K562 (cell line): Measurements from ENCODE around the gene SHROOM3. TPM values are rescaled to one million over a fixed set of nuclear protein-coding genes. Genes with fewer than 3 reads are reported as not detected.

ENCODE experiments used
- ATAC-seq: fragments of 200-7000 bp; cut with Tn5 transposase; 3 replicates; pipeline ENCODE4 v1.9.1; 2020; ENCODE audit warnings: moderate library complexity
- BruUV-seq: library from RNA; stranded (reverse); fragments of 400-500 nt; replicated peaks from 2 replicates; lab custom pipeline; 2021; lab: Mats Ljungman, UMichigan
- CTCF ChIA-PET: fragments of 300-600 bp; formaldehyde crosslinking; extraction: SDS; loops from one replicate; lab custom pipeline; 2021; ENCODE audit warnings: low intra/inter-chr PET ratio; lab: Yijun Ruan, JAX
- POLR2A ChIA-PET: fragments of 300-600, 350-650 bp; sonication (Branson Sonifier 250); formaldehyde crosslinking; extraction: SDS; loops from one replicate; lab custom pipeline; 2021; ENCODE audit warnings: antibody characterized with exemption, inconsistent platforms; lab: Yijun Ruan, JAX
- DNase-seq, 4 experiments: peaks; one replicate each; pipeline versions ENCODE4 v3.0.0 to v3.0.0-alpha.2; 2011 to 2018; ENCODE audit warnings: low spot score in 3 of 4, mixed read lengths in 3 of 4; ENCODE audit errors: extremely low read depth in 1 of 4
- FAIRE-seq: peaks from 2 replicates; lab custom pipeline; 2011; peaks lifted over from hg19 to GRCh38; lab: Jason Lieb, UNC
- H2AFZ ChIP-seq: 2 replicates; pipeline ENCODE4 v1.6.0; 2011; ENCODE audit warnings: low read depth, low read length, control low read depth, inconsistent platforms
- H3K27ac ChIP-seq: fragments of 200-600 bp; 3 replicates; pipeline ENCODE4 v1.8.0; 2011; ENCODE audit warnings: low read depth, mild to moderate bottlenecking, control low read depth, inconsistent platforms, low read length, moderate library complexity, mixed read lengths; ENCODE audit errors: extremely low read depth
- H3K27me3 ChIP-seq, 2 experiments: fragments of 300-600 bp in 1 of 2; 2 replicates in 1 of 2; 3 replicates in 1 of 2; pipeline versions ENCODE4 v1.6.0 to v1.8.0; 2011; ENCODE audit warnings: inconsistent platforms in 2 of 2, low read length in 2 of 2, mild to moderate bottlenecking in 1 of 2, mixed read lengths in 1 of 2, moderate library complexity in 1 of 2; ENCODE audit not compliant: control insufficient read depth in 2 of 2, insufficient read depth in 2 of 2
- H3K36me3 ChIP-seq: fragments of 300-600 bp; 3 replicates; pipeline ENCODE4 v1.8.0; 2011; ENCODE audit warnings: mild to moderate bottlenecking, low read length, inconsistent platforms; ENCODE audit not compliant: control insufficient read depth, insufficient read depth
- H3K4me1 ChIP-seq, 2 experiments: fragments of 200-600 bp in 1 of 2; replicated peaks in 1 of 2; 2 replicates in 1 of 2; 3 replicates in 1 of 2; pipeline versions ENCODE4 v1.5.1 to v1.8.0; 2011; ENCODE audit warnings: inconsistent platforms in 2 of 2, low read length in 2 of 2, mild to moderate bottlenecking in 1 of 2, mixed read lengths in 1 of 2, moderate library complexity in 1 of 2; ENCODE audit not compliant: control insufficient read depth in 2 of 2, insufficient read depth in 2 of 2
- H3K4me2 ChIP-seq: 2 replicates; pipeline ENCODE4 v1.6.1; 2011; ENCODE audit warnings: low read length, control low read depth, inconsistent platforms, mixed read lengths; ENCODE audit not compliant: insufficient read depth
- H3K4me3 ChIP-seq: fragments of 200-600 bp; sonication (generic), shearing (Covaris generic); 2 replicates; pipeline ENCODE4 v1.5.1; 2016; ENCODE audit warnings: control low read depth, inconsistent platforms
- H3K79me2 ChIP-seq: fragments of 200-600 bp; 3 replicates; pipeline ENCODE4 v1.8.0; 2011; ENCODE audit warnings: low read length, inconsistent platforms; ENCODE audit not compliant: control insufficient read depth, insufficient read depth
- H3K9ac ChIP-seq, 2 experiments: 2 replicates each; pipeline versions ENCODE4 v1.6.0 to v1.6.1; 2011; ENCODE audit warnings: low read depth in 2 of 2, low read length in 2 of 2, control low read depth in 1 of 2, inconsistent platforms in 1 of 2, mild to moderate bottlenecking in 1 of 2, mixed read lengths in 1 of 2; ENCODE audit not compliant: insufficient read depth in 1 of 2
- H3K9me1 ChIP-seq: one replicate; pipeline ENCODE4 v1.6.0; 2011; ENCODE audit warnings: inconsistent platforms, mild to moderate bottlenecking, low read length, moderate library complexity; ENCODE audit not compliant: control insufficient read depth, insufficient read depth
- H3K9me3 ChIP-seq: replicated peaks from 2 replicates; pipeline ENCODE4 v1.5.1; 2011; ENCODE audit warnings: low read depth, low read length, inconsistent platforms; ENCODE audit not compliant: control insufficient read depth, insufficient read depth
- H4K20me1 ChIP-seq: replicated peaks from 2 replicates; pipeline ENCODE4 v1.6.1; 2011; ENCODE audit warnings: low read length, inconsistent platforms, mixed read lengths; ENCODE audit not compliant: control insufficient read depth, insufficient read depth
- BRD4 ChIP-seq: fragments of 200-600 bp; sonication (generic); IDR thresholded peaks from 2 replicates; pipeline ENCODE4 v1.6.1; 2017; ENCODE audit warnings: inconsistent platforms
- CSDE1 ChIP-seq, 2 experiments: fragments of 450-650 bp; IDR thresholded peaks; 2 replicates each; pipeline ENCODE4 v1.6.1; 2016; ENCODE audit warnings: mild to moderate bottlenecking in 1 of 2
- ERF ChIP-seq: fragments of 450-650 bp; formaldehyde crosslinking; IDR thresholded peaks from 2 replicates; pipeline ENCODE4 v1.4.0; 2020; ENCODE audit warnings: mild to moderate bottlenecking, mixed read lengths
- FOXA3 ChIP-seq, 2 experiments: fragments of 450-650 bp in 1 of 2; sonication (generic) in 1 of 2; formaldehyde crosslinking; IDR thresholded peaks in 1 of 2; conservative IDR thresholded peaks in 1 of 2; 2 replicates each; pipeline versions ENCODE4 v1.4.0 to v1.8.0; 2020 to 2022; ENCODE audit warnings: mild to moderate bottlenecking in 2 of 2, missing genetic modification reagents in 1 of 2
- NCOA4 ChIP-seq: fragments of 450-650 bp; IDR thresholded peaks from 2 replicates; pipeline ENCODE4 v1.6.1; 2018; ENCODE audit warnings: mild to moderate bottlenecking; ENCODE audit not compliant: partially characterized antibody
- NFE2 ChIP-seq: IDR thresholded peaks from 2 replicates; pipeline ENCODE4 v1.6.1; 2014; ENCODE audit warnings: antibody characterized with exemption, low read depth
- ZNF507 ChIP-seq: conservative IDR thresholded peaks from 2 replicates; pipeline ENCODE4 v1.6.1; 2017; ENCODE audit warnings: missing genetic modification characterization, missing compliant biosample characterization
- ZSCAN32 ChIP-seq: fragments of 450-650 bp; formaldehyde crosslinking; IDR thresholded peaks from 2 replicates; pipeline ENCODE4 v1.4.0; 2020; ENCODE audit warnings: mild to moderate bottlenecking, moderate library complexity
- WGBS: fragments of 100-300 bp; shearing (Covaris generic); methylation state at CpG from one replicate; pipeline ENCODE4 v1.1.6; 2016; ENCODE audit warnings: low coverage, mixed read lengths; ENCODE audit not compliant: insufficient coverage; ENCODE audit errors: missing lambda C conversion rate; 5-methylcytosine and 5-hydroxymethylcytosine counted together
- in situ Hi-C: fragments of 300-500 bp; cut with MboI; formaldehyde crosslinking; loops from 4 replicates; pipeline ENCODE4 v1.15.0; 2018; ENCODE audit warnings: inconsistent platforms, mixed read lengths
- intact Hi-C: fragments of 100-400 bp; cut with micrococcal nuclease; formaldehyde crosslinking; loops from 2 replicates; pipeline ENCODE4 v1.14.2; 2022
- polyA plus RNA-seq, 8 experiments: library from polyadenylated mRNA; depleted of rRNA in 4 of 8; stranded (reverse) in 5 of 8; unstranded in 3 of 8; fragments of >200 nt; fragmentation: Nextera tagmentation in 2 of 8; fragmentation: Illumina TruSeq in 1 of 8; extraction: Ambion mirVana in 2 of 8; extraction: Trizol in 1 of 8; gene quantifications; 2 replicates each; pipeline versions ENCODE4 v1.2.1 to v1.2.3, GENCODE V29; 2011 to 2014; ENCODE audit warnings: inconsistent platforms in 1 of 8, missing spikeins in 1 of 8
- total RNA-seq, 7 experiments: library from RNA; depleted of rRNA in 6 of 7; stranded (reverse); fragments of >200 nt in 6 of 7; fragmentation: Illumina TruSeq in 2 of 7; extraction: Trizol in 2 of 7; gene quantifications; 2 replicates each; pipeline versions ENCODE4 v1.2.1 to v1.2.3, GENCODE V29; 2011 to 2021; ENCODE audit warnings: low replicate concordance in 1 of 7

SHROOM3 gene
- total and polyA plus RNA-seq, 9 of the 15 experiments (the other 6 are each of a cell fraction or from before 2014, with no cell fraction given): 0.01 to 0.07 TPM; not detected in 7

- H3K4me3 ChIP-seq: no peak overlapping the region
- FAIRE-seq: no peak
- no peak for TF ChIP-seq ERF
- TF ChIP-seq ZNF507 (tag): no peak
- TF ChIP-seq ZSCAN32 (CRISPR knock-in tag): no peak
- TF ChIP-seq BRD4: no peak
- no peak for TF ChIP-seq NCOA4
- no peak for TF ChIP-seq NFE2
- TF ChIP-seq FOXA3 (CRISPR knock-in tag; conservative IDR thresholded peaks at IDR 0.05 in 1 of 2, IDR thresholded peaks at IDR 0.05 in 1 of 2): no peak
- TF ChIP-seq CSDE1 (IDR thresholded peaks at IDR 0.05): no peak
- TF ChIP-seq, all 486 proteins: peak for 0
- Histone ChIP-seq H3K9me1 (no peaks in the 10 kb centered on the region), H3K27ac (no peak overlapping the region), H3K36me3 (no peaks in the 10 kb centered on the region), H2AFZ (no peak overlapping the region), H3K9me3 (no peaks in the 10 kb centered on the region), H4K20me1 (no peaks in the 10 kb centered on the region), H3K79me2 (no peaks in the 10 kb centered on the region), H3K4me2 (no peak overlapping the region), H3K9ac (no peak overlapping the region), H3K4me1 (no peaks in the 10 kb centered on the region), H3K27me3 (peaks cover 3% of the 10 kb centered on the region in 2 experiments; a peak in 2 of 5 replicates)
- ATAC-seq (no peak), DNase-seq (no peak)
- 2% methylated on average over 3 of the region's 3 CpGs for WGBS
- no TSS peak for BruUV-seq
- in situ Hi-C loops: no loop called here
- CTCF ChIA-PET: no interaction called here
- POLR2A ChIA-PET: no interaction called here
- intact Hi-C loops: no loop called here
Observed at GRCh38 chr4:76658231-76659102, 223.4 kb downstream of the SHROOM3 start.
